Thyroid gland (tissue), 4 donors: ENCODE data around the gene LCN15. TPM values are rescaled to one million over a fixed set of nuclear protein-coding genes. Genes with fewer than 3 reads are reported as not detected.

Source experiments
- DNase-seq, 2 donors: peaks; one replicate each; pipeline ENCODE4 v3.0.0-alpha.2; 2019
- H3K27ac ChIP-seq, 3 donors: fragments of 200-600 bp; sonication (generic); 1 replicate in 2 of 3; 2 replicates in 1 of 3; pipeline ENCODE4 v1.5.1; 2016 to 2019; ENCODE audit warnings: mild to moderate bottlenecking in 1 of 3, moderate library complexity in 1 of 3
- H3K27me3 ChIP-seq: fragments of 200-600 bp; sonication (generic); one replicate; pipeline ENCODE4 v1.5.1; 2019
- H3K36me3 ChIP-seq, 2 donors: fragments of 200-600 bp; sonication (generic); one replicate each; pipeline ENCODE4 v1.5.1; 2016 to 2019
- H3K4me1 ChIP-seq, 2 donors: fragments of 200-600 bp; sonication (generic); one replicate each; pipeline ENCODE4 v1.5.1; 2017 to 2019
- H3K4me3 ChIP-seq, 3 donors: fragments of 200-600 bp; sonication (generic); replicated peaks in 1 of 3; 1 replicate in 2 of 3; 2 replicates in 1 of 3; pipeline ENCODE4 v1.5.1; 2016; ENCODE audit warnings: mild to moderate bottlenecking in 1 of 3
- H3K9me3 ChIP-seq: fragments of 200-600 bp; sonication (generic); one replicate; pipeline ENCODE4 v1.5.1; 2017
- CTCF ChIP-seq, 6 experiments: fragments of 200-600 bp in 3 of 6; fragments of 450-650 bp in 3 of 6; sonication (generic) in 3 of 6; IDR thresholded peaks; one replicate each; pipeline ENCODE4 v1.5.1; 2016 to 2019; ENCODE audit warnings: antibody characterized with exemption in 6 of 6, mild to moderate bottlenecking in 2 of 6, inconsistent platforms in 1 of 6, moderate library complexity in 1 of 6
- POLR2A ChIP-seq, 2 donors: fragments of 450-650 bp; IDR thresholded peaks; one replicate each; pipeline ENCODE4 v1.6.1; 2017; ENCODE audit warnings: antibody characterized with exemption in 2 of 2, mild to moderate bottlenecking in 2 of 2, moderate library complexity in 1 of 2
- WGBS, 2 donors: methylation state at CpG; one replicate each; pipeline ENCODE4 v1.1.5; 2017; 5-methylcytosine and 5-hydroxymethylcytosine counted together
- intact Hi-C: fragments of 100-400 bp; cut with DNase I; formaldehyde crosslinking; loops from one replicate; pipeline ENCODE4 v1.15.1; 2023
- total RNA-seq, 4 donors: library from RNA; depleted of rRNA; stranded (reverse); fragments of >200 nt; gene quantifications; one replicate each; pipeline ENCODE4 v1.2.3, GENCODE V29; 2016

LCN15 gene
- total RNA-seq, 4 donors from 2014 or later = not detected

GRCh38 chr9:136723989-136724388, 40.3 kb downstream of the LCN15 start:
- Histone ChIP-seq H3K36me3 (peaks cover 38 to 53% of the 10 kb centered on the region in 2 donors), H3K27ac (no peak overlapping the region), H3K9me3 (no peaks in the 10 kb centered on the region), H3K27me3 (no peaks in the 10 kb centered on the region), H3K4me1 (peaks cover 17 to 53% of the 10 kb centered on the region in 2 donors), H3K4me3 (no peak overlapping the region)
- TF ChIP-seq CTCF (IDR thresholded peaks at IDR 0.05) = no peak
- intact Hi-C loops = no loop called here
- no peak for DNase-seq
- 96 to 98% methylated on average over 5 to 7 of the region's 8 CpGs for WGBS, 2 donors

DNA sequence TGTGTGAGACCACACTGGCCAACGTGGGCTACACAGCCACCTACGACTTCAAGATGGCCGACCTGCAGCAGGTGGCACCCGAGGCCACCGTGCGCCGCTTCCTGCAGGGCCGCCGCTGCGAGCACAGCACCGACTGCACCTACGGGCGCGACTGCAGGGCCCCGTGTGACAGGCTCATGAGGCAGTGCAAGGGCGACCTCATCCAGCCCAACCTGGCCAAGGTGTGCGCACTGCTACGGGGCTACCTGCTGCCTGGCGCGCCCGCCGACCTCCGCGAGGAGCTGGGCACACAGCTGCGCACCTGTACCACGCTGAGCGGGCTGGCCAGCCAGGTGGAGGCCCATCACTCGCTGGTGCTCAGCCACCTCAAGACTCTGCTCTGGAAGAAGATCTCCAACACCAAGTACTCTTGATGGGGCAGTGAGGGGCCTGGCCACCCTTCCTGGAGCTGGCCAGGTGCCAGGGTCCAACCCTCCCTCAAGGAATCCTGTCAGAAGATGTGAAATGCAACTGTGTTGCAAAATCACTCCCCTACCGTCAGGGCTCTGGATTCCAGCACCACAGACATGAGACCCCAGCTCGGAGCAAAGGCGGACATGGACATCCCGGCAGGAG, 40.8 kb downstream of the LCN15 start:
- intact Hi-C loops = no loop called here
- H3K4me1 ChIP-seq = peaks cover 17 to 50% of the 10 kb centered on the region in 2 donors
- no peaks in the 10 kb centered on the region for H3K27me3 ChIP-seq
- H3K36me3 ChIP-seq = peaks cover 38 to 53% of the 10 kb centered on the region in 2 donors
- no peaks in the 10 kb centered on the region for H3K9me3 ChIP-seq
- DNase-seq = no peak
- TF ChIP-seq POLR2A (IDR thresholded peaks at IDR 0.05) = no peak
- no peak for TF ChIP-seq CTCF (IDR thresholded peaks at IDR 0.05)
- 92 to 93% methylated on average over 4 to 12 of the region's 32 CpGs for WGBS, 2 donors
- no peak overlapping the region for H3K4me3 ChIP-seq
- H3K27ac ChIP-seq = no peak overlapping the region

- TF ChIP-seq CTCF (IDR thresholded peaks at IDR 0.05) (no peak), POLR2A (IDR thresholded peaks at IDR 0.05) (no peak)
- DNase-seq = no peak
- Histone ChIP-seq H3K4me3 (no peak overlapping the region), H3K36me3 (peaks cover 38 to 53% of the 10 kb centered on the region in 2 donors), H3K9me3 (no peaks in the 10 kb centered on the region), H3K27me3 (no peaks in the 10 kb centered on the region), H3K27ac (no peak overlapping the region), H3K4me1 (peaks cover 17 to 47% of the 10 kb centered on the region in 2 donors)
- WGBS, 2 donors = 89 to 91% methylated on average over 6 to 14 of the region's 24 CpGs
- intact Hi-C loops = no loop called here
Observed at GRCh38 chr9:136722969-136723356, 41.4 kb downstream of the LCN15 start.

DNA sequence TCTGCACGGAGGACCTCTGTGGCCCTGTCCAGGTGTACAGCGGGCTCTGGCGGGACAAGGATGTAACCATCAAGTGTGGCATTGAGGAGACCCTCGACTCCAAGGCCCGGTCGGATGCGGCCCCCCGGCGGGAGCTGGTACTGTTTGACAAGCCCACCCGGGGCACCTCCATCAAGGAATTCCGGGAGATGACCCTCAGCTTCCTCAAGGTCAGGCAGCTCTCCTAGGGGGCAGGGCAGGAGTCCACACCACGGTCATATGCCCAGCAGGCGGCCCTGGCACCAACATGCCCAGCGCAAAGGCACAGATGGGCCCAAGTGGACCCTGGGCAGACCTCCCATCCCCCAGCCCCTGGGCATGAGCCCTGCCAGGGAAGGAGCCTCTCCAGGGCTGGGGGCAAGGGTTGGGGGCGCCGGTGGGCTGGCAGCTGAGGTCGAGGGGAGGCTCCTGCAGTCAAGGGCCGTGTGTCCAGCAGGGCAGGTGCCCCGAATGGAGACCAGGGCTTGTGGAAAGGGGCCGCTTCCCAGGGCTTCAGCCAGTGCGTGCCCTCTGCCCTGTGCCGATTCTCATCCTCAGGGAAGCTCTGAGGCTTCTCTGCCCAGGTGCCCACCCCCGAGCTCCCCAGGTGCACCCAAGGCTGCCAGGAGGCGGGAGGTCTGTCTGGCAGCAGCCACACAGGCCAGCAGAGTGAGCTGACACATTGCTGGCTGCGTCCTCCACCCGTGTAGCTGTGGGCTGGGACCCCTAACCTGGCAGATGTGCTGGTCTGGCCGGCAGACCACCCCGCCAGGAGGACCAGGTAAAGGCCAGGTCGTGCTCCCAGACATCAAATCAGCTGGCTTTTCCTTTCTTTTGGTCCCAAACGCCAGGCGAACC, 42.0 kb downstream of the LCN15 start:
- Histone ChIP-seq H3K9me3 (no peaks in the 10 kb centered on the region), H3K4me3 (no peak overlapping the region), H3K27ac (no peak overlapping the region), H3K27me3 (no peaks in the 10 kb centered on the region), H3K36me3 (peaks cover 38 to 53% of the 10 kb centered on the region in 2 donors), H3K4me1 (peaks cover 16 to 47% of the 10 kb centered on the region in 2 donors)
- no peak for DNase-seq
- TF ChIP-seq CTCF (IDR thresholded peaks at IDR 0.05) (no peak), POLR2A (IDR thresholded peaks at IDR 0.05) (no peak)
- intact Hi-C loops = no loop called here
- 85 to 91% methylated on average over 12 to 22 of the region's 31 CpGs for WGBS, 2 donors
